AG09309 (cell line): ENCODE data around the gene SERINC2.

Source experiments
- DNase-seq: peaks from one replicate; pipeline ENCODE4 v3.0.0-alpha.2; 2010; ENCODE audit warnings: low read depth
- H3K4me3 ChIP-seq: 2 replicates; pipeline ENCODE4 v1.5.1; 2011; ENCODE audit warnings: mild to moderate bottlenecking, low read depth, low read length, moderate library complexity; ENCODE audit not compliant: control insufficient read depth
- CTCF ChIP-seq: IDR thresholded peaks from 2 replicates; pipeline ENCODE4 v1.5.1; 2011; ENCODE audit warnings: mild to moderate bottlenecking, low read depth, low read length, inconsistent platforms; ENCODE audit not compliant: insufficient read depth, control insufficient read depth; ENCODE audit errors: missing control alignments

SERINC2 gene

GRCh38 chr1:31413405-31414001, 490 bp downstream of the SERINC2 start:
- TF ChIP-seq CTCF: no peak
- no peak for DNase-seq
- H3K4me3 ChIP-seq: peak overlapping the region; percentile 78

- no peak for TF ChIP-seq CTCF
- no peak for DNase-seq
- no peak overlapping the region for H3K4me3 ChIP-seq
Measured at GRCh38 chr1:31414980-31415370, 2.0 kb downstream of the SERINC2 start.

GRCh38 chr1:31415658-31416057, 2.6 kb downstream of the SERINC2 start:
- no peak for DNase-seq
- TF ChIP-seq CTCF: no peak
- no peak overlapping the region for H3K4me3 ChIP-seq

GRCh38 chr1:31416101-31416736, 3.2 kb downstream of the SERINC2 start:
- DNase-seq: no peak
- H3K4me3 ChIP-seq: no peak overlapping the region
- TF ChIP-seq CTCF: no peak

- no peak for TF ChIP-seq CTCF
- no peak for DNase-seq
- no peak overlapping the region for H3K4me3 ChIP-seq
Measured at GRCh38 chr1:31417148-31417547, 4.1 kb downstream of the SERINC2 start.

GRCh38 chr1:31418626-31419323, 5.8 kb downstream of the SERINC2 start:
- TF ChIP-seq CTCF: no peak
- H3K4me3 ChIP-seq: no peak overlapping the region
- no peak for DNase-seq

GRCh38 chr1:31420716-31421115, 7.7 kb downstream of the SERINC2 start:
- TF ChIP-seq CTCF: no peak
- no peak overlapping the region for H3K4me3 ChIP-seq
- DNase-seq: no peak
